HG03280 (cell line): ENCODE results near the gene GRM1.
A peak's percentile ranks its signal among the peaks of the same experiment; 100 is the strongest.

Experiments used
- ATAC-seq: cut with Tn5 transposase; IDR thresholded peaks from one replicate; pipeline ENCODE4 v1.9.1; 2021; ENCODE audit warnings: mild to moderate bottlenecking, moderate library complexity; ENCODE audit not compliant: unreplicated experiment

The GRM1 gene

GRCh38 chr6:146028851-146029572 lies at the start of gene GRM1:
Gene GRM1 (plus strand): TSS chr6:146029062. CDS start chr6:146029518, 456 bp downstream.
- ATAC-seq = no peak

- no peak for ATAC-seq
Measured at GRCh38 chr6:146009338-146009737, 19.5 kb upstream of the GRM1 start.

- ATAC-seq = no peak
Measured at GRCh38 chr6:146014233-146014632, 14.6 kb upstream of the GRM1 start.

DNA sequence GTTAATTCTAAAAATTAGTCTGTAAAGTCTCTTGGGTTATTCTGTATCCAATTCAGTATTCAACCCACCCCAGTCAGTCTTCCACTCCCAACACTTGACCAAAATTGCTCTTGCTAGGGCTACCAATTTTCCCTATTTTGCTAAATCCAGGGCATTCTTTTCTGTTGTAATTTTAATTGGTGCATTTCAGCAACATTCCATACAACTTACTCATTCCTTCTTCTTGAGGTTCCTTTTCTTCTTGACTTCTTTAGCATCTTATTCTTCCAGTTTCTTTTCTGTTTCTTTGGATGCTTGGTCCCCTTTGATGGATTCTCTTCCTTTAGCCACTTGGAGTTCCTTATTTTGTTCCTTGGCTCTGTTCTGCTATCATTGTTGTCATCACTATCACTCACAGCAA lies 11.2 kb upstream of the GRM1 start:
- ATAC-seq = no peak

GRCh38 chr6:146026873-146027272 lies 2.0 kb upstream of the GRM1 start:
- no peak for ATAC-seq

GRCh38 chr6:146027586-146028251 lies 1.1 kb upstream of the GRM1 start:
- ATAC-seq = no peak

DNA sequence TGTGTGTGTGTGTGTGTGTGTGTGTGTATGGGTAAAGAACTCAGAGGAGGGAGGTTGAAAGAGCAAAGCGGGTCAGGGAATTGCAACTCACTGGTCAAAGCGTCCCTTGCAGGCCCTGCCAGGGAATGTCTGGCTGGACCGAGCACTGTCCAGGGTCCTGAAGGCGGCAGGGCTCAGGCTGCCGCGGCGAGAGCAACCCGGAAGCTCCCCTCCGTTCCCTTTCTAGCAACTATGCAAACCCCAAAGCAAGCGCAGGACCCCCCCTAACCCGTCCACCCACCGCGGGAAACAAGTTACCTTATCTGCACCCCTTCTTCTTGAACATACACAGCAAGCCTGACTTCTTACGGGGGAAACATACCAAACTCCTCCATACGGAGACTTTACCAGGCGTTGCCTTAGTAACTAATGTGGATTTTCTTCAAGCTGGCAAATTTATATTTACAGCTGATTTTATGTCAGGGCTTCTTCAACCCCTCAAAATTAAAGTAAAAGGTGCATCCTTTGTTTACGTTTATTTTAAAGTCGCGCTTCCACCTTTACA lies 538 bp upstream of the GRM1 start:
- peak; percentile 69 for ATAC-seq

DNA sequence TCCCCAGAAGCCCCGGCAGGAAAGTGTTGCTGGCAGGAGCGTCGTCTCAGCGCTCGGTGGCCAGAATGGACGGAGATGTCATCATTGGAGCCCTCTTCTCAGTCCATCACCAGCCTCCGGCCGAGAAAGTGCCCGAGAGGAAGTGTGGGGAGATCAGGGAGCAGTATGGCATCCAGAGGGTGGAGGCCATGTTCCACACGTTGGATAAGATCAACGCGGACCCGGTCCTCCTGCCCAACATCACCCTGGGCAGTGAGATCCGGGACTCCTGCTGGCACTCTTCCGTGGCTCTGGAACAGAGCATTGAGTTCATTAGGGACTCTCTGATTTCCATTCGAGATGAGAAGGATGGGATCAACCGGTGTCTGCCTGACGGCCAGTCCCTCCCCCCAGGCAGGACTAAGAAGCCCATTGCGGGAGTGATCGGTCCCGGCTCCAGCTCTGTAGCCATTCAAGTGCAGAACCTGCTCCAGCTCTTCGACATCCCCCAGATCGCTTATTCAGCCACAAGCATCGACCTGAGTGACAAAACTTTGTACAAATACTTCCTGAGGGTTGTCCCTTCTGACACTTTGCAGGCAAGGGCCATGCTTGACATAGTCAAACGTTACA lies 817 bp downstream of the GRM1 start:
- ATAC-seq = no peak

DNA sequence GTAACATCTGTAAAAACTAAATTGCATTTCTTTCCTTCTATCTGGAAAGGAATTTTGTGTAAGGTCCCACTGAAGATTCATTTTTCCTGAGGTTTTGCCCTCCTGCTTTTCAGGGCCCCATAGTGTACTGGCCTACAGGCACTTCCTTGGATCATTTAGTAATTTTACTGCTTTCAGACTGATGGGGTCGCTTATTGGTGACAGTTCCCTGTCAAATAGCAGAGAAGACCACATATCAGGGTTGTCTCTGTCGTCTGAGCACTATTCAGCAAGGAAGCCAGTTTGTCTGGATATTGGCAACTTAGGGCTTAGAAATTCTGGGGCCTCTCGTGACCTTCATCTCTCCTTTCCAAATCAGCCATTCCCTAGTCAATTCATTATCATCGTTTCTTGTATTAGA lies 3.5 kb downstream of the GRM1 start:
- ATAC-seq = no peak

GRCh38 chr6:146040360-146040759 lies 11.5 kb downstream of the GRM1 start:
- ATAC-seq = no peak

- no peak for ATAC-seq
Measured at GRCh38 chr6:146041282-146041681, 12.4 kb downstream of the GRM1 start.

DNA sequence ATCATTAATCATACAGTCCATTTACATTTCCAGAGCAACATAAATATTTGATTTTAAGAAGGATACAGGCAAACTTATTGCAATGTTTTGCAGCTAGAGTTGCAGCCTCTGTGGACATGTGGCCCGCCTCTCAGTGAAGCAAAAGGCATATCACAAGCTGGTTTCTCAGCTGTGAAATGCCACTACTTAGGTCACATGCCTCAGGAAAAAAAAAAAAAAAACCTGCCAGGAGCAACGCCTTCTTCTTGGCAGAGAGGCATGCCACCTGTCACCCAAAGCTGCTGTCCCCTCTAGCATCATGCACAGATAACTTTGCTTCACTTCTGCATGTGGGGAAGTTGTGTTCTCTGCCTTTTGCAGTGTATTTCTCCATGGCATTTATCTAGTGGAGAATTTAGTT lies 18.5 kb downstream of the GRM1 start:
- ATAC-seq = no peak

- no peak for ATAC-seq
Measured at GRCh38 chr6:146050168-146050567, 21.3 kb downstream of the GRM1 start.

GRCh38 chr6:146056506-146056905 lies 27.6 kb downstream of the GRM1 start:
- ATAC-seq = no peak

- no peak for ATAC-seq
Measured at GRCh38 chr6:146065690-146066089, 36.8 kb downstream of the GRM1 start.

DNA sequence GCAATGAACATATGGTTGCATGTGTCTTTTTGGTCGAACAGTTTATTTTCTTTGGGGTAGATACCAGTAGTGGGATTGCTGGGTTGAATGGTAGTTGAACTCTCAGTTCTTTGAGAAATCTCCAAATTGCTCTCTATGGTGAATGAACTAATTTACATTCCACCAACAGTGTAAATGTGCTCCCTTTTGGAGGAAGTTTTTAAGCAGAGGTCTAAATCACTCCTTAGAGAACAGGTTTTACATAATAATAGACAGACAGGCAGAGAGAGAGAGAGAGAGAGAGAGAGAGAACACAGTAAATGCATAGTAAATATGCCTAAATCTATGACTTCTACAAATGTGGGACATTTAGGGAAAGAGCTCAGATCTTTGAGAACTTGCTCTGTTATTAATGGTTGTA lies 37.6 kb downstream of the GRM1 start:
- no peak for ATAC-seq

DNA sequence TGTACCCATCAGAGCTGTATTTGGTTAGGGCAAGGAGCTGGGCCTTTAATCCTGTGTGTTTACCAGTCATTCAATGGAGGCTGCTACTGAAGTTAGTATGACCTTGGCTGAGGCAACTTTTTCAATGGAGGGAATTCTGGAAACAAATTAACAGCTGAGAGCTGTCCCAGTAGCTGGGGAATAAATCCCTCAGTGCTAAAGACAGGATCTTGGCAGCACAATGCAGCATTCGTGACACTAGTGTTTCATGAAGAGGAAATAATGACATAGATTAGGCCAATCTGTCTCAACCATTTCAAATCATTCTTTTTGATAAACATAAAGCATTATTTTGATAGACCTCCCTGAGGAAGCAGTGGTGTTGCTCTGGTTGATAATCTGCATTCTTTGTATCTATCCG lies 42.9 kb downstream of the GRM1 start:
- no peak for ATAC-seq

- ATAC-seq = no peak
Measured at GRCh38 chr6:146077992-146078391, 49.1 kb downstream of the GRM1 start.

DNA sequence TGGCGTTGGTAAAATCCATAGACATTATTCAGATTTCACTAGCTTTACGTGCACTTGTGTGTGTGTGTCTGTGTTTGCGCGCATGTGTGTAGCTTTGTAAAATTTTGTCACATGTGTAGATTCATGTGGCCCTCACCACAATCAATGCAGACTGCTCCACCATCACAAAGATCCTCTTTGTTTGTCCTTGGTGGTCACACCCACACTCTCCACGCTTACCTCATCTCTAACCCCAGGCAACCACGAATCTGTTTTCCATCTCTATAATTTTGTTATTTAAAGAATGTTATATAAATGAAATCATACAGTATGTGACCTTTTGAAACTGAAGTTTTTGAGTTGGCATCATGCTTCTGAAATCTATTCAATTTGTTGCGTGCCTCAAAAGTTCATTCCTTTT lies 58.5 kb downstream of the GRM1 start:
- ATAC-seq = no peak

DNA sequence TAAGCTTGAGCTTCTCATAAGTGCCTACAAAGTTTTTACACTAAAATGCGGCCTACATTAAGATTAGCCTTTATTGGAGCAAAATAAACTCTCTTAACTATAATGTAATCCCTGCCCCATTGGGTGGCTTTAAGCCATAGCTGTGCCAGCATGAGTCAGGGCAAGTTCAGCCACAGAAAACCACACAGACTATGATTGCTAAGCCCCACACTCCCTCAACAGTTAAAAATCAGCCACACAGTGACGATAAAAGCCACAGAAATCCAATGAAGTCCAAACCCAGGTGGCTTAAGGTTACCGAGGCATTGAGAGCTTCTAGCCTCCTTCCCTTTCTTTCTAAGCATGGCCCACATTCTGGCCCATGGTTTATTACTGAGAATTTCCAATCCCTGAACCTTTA lies 61.6 kb downstream of the GRM1 start:
- no peak for ATAC-seq

DNA sequence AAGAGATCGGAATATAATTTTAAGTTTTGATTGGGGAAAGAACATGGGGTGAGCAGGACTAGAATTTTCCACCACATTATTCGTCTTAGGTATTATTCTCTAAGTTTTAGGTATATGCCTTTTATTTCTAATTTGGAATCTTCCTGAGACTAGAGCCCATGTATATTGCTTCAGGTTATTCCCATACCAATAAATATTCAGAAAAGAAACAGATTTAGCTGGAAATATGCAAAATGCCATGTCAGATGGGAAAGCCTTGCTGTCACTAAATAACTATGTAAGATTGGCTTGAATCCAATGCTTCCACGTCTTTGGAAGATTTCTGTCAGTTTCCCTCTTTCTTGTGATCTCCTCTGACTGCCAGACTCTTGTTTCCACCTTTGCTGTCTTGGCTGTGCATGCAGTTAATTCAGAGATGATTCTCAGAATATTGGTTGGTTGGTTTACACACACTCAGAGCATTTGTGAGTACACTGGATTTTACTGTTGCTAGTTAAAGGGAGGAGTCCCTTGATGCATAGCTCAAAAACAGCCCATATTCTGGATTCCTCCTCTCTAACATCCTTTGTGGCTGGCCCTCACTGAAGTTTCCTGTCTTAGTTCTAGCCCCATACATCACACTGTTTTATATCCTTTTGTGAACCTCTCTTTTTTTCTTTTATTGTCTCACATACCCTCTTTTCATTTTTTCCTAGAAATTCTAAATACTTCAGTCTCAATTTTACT lies 64.3 kb downstream of the GRM1 start:
- ATAC-seq = no peak
